Activated T-helper 1 cell treated with anti-CD3 and anti-CD28 coated beads, Interleukin-12 subunit alpha, Interleukin-12 subunit beta, Interleukin-2, Interleukin-4 antibody, amounts not matched to agents 30 ng/mL and 10 ng/mL and 1 ng/mL, durations not matched to agents 14 hours and 24 hours and 36 hours (primary cell): ENCODE results near the gene AP5Z1. TPM values are rescaled to one million over a fixed set of nuclear protein-coding genes. Genes with fewer than 3 reads are reported as not detected.

Experiments
- DNase-seq: peaks from one replicate; pipeline ENCODE4 v3.0.0; 2021; ENCODE audit warnings: low spot score
- H3K27ac Mint-ChIP-seq: one replicate; pipeline ENCODE4 v1.8.0; 2021; ENCODE audit warnings: mild to moderate bottlenecking, mixed read lengths
- H3K27me3 Mint-ChIP-seq: one replicate; pipeline ENCODE4 v1.8.0; 2022; ENCODE audit warnings: mild to moderate bottlenecking, moderate library complexity, mixed read lengths; ENCODE audit not compliant: insufficient read depth
- H3K36me3 Mint-ChIP-seq: one replicate; pipeline ENCODE4 v1.8.0; 2021; ENCODE audit warnings: low read depth, mixed read lengths
- H3K4me1 Mint-ChIP-seq: one replicate; pipeline ENCODE4 v1.8.0; 2021; ENCODE audit warnings: low read depth, mixed read lengths
- H3K4me3 Mint-ChIP-seq: one replicate; pipeline ENCODE4 v1.8.0; 2021; ENCODE audit warnings: mild to moderate bottlenecking, moderate library complexity, mixed read lengths
- H3K9me3 Mint-ChIP-seq: one replicate; pipeline ENCODE4 v1.8.0; 2021; ENCODE audit warnings: mixed read lengths
- intact Hi-C: fragments of 100-400 bp; cut with micrococcal nuclease; formaldehyde crosslinking; loops from one replicate; pipeline ENCODE4 v1.15.1; 2024
- total RNA-seq: library from RNA; stranded (reverse); gene quantifications from 2 replicates; pipeline ENCODE4 v1.2.3, GENCODE V29; 2022

AP5Z1 gene
- total RNA-seq, 1 donor from 2014 or later: 56.8 TPM

- no peak for DNase-seq
- Mint-ChIP-seq H3K27ac (no peak overlapping the region), H3K36me3 (peaks cover 1% of the 10 kb centered on the region), H3K27me3 (peaks cover 34% of the 10 kb centered on the region), H3K4me3 (peak overlapping the region; percentile 26), H3K4me1 (no peaks in the 10 kb centered on the region), H3K9me3 (peaks cover 11% of the 10 kb centered on the region)
- intact Hi-C loops: no loop called here
Observed at GRCh38 chr7:4809091-4809591, 33.7 kb downstream of the AP5Z1 start.

GRCh38 chr7:4809666-4810065 lies 34.2 kb downstream of the AP5Z1 start:
- peaks cover 11% of the 10 kb centered on the region for H3K9me3 Mint-ChIP-seq
- no peak overlapping the region for H3K4me3 Mint-ChIP-seq
- intact Hi-C loops: no loop called here
- H3K27me3 Mint-ChIP-seq: peaks cover 36% of the 10 kb centered on the region
- no peak overlapping the region for H3K27ac Mint-ChIP-seq
- H3K4me1 Mint-ChIP-seq: no peaks in the 10 kb centered on the region
- H3K36me3 Mint-ChIP-seq: peaks cover 1% of the 10 kb centered on the region
- no peak for DNase-seq

- no peak for DNase-seq
- Mint-ChIP-seq H3K4me1 (no peaks in the 10 kb centered on the region), H3K9me3 (peaks cover 11% of the 10 kb centered on the region), H3K4me3 (no peak overlapping the region), H3K27me3 (peaks cover 17% of the 10 kb centered on the region), H3K27ac (no peak overlapping the region), H3K36me3 (peaks cover 1% of the 10 kb centered on the region)
- intact Hi-C loops: no loop called here
Observed at GRCh38 chr7:4814433-4814832, 39.0 kb downstream of the AP5Z1 start.

GRCh38 chr7:4815121-4815520 lies 39.7 kb downstream of the AP5Z1 start:
- Mint-ChIP-seq H3K9me3 (peaks cover 11% of the 10 kb centered on the region), H3K27me3 (peaks cover 17% of the 10 kb centered on the region), H3K4me3 (no peak overlapping the region), H3K27ac (no peak overlapping the region), H3K36me3 (peaks cover 1% of the 10 kb centered on the region), H3K4me1 (no peaks in the 10 kb centered on the region)
- intact Hi-C loops: no loop called here
- DNase-seq: no peak

- no peaks in the 10 kb centered on the region for H3K4me1 Mint-ChIP-seq
- H3K9me3 Mint-ChIP-seq: peaks cover 11% of the 10 kb centered on the region
- H3K27me3 Mint-ChIP-seq: peaks cover 15% of the 10 kb centered on the region
- H3K4me3 Mint-ChIP-seq: no peak overlapping the region
- no peak for DNase-seq
- peaks cover 1% of the 10 kb centered on the region for H3K36me3 Mint-ChIP-seq
- no peak overlapping the region for H3K27ac Mint-ChIP-seq
- intact Hi-C loops: no loop called here
Observed at GRCh38 chr7:4815609-4816418, 40.4 kb downstream of the AP5Z1 start.

- H3K27ac Mint-ChIP-seq: no peak overlapping the region
- H3K4me1 Mint-ChIP-seq: no peaks in the 10 kb centered on the region
- peaks cover 15% of the 10 kb centered on the region for H3K27me3 Mint-ChIP-seq
- H3K4me3 Mint-ChIP-seq: no peak overlapping the region
- DNase-seq: no peak
- peaks cover 1% of the 10 kb centered on the region for H3K36me3 Mint-ChIP-seq
- intact Hi-C loops: no loop called here
- H3K9me3 Mint-ChIP-seq: peaks cover 11% of the 10 kb centered on the region
Observed at GRCh38 chr7:4816419-4817080, 41.1 kb downstream of the AP5Z1 start.

GRCh38 chr7:4817178-4817901 lies 41.9 kb downstream of the AP5Z1 start:
- no peak for DNase-seq
- Mint-ChIP-seq H3K27me3 (peaks cover 15% of the 10 kb centered on the region), H3K9me3 (peaks cover 11% of the 10 kb centered on the region), H3K4me3 (no peak overlapping the region), H3K27ac (no peak overlapping the region), H3K4me1 (no peaks in the 10 kb centered on the region), H3K36me3 (peaks cover 1% of the 10 kb centered on the region)
- intact Hi-C loops: no loop called here

GRCh38 chr7:4818000-4818794 lies 42.8 kb downstream of the AP5Z1 start:
- peaks cover 15% of the 10 kb centered on the region for H3K27me3 Mint-ChIP-seq

GRCh38 chr7:4819560-4820404 lies 44.4 kb downstream of the AP5Z1 start:
- no peaks in the 10 kb centered on the region for H3K4me1 Mint-ChIP-seq
- no peak overlapping the region for H3K27ac Mint-ChIP-seq
- no peak overlapping the region for H3K4me3 Mint-ChIP-seq
- H3K36me3 Mint-ChIP-seq: no peaks in the 10 kb centered on the region
- intact Hi-C loops: no loop called here
- H3K9me3 Mint-ChIP-seq: no peaks in the 10 kb centered on the region
- DNase-seq: no peak
- H3K27me3 Mint-ChIP-seq: peaks cover 2% of the 10 kb centered on the region

More at GRCh38 chr7:4818000-4818794, 42.8 kb downstream of the AP5Z1 start:
- H3K4me3 Mint-ChIP-seq: no peak overlapping the region
- H3K4me1 Mint-ChIP-seq: no peaks in the 10 kb centered on the region
- H3K36me3 Mint-ChIP-seq: no peaks in the 10 kb centered on the region
- H3K9me3 Mint-ChIP-seq: peaks cover 3% of the 10 kb centered on the region
- intact Hi-C loops: no loop called here
- no peak overlapping the region for H3K27ac Mint-ChIP-seq
- no peak for DNase-seq

- Mint-ChIP-seq H3K27me3 (no peaks in the 10 kb centered on the region), H3K27ac (no peak overlapping the region), H3K36me3 (no peaks in the 10 kb centered on the region), H3K4me3 (no peak overlapping the region), H3K9me3 (no peaks in the 10 kb centered on the region), H3K4me1 (no peaks in the 10 kb centered on the region)
- intact Hi-C loops: no loop called here
- no peak for DNase-seq
Observed at GRCh38 chr7:4820405-4820966, 45.1 kb downstream of the AP5Z1 start.

GRCh38 chr7:4820967-4821471 lies 45.6 kb downstream of the AP5Z1 start:
- no peaks in the 10 kb centered on the region for H3K9me3 Mint-ChIP-seq
- no peaks in the 10 kb centered on the region for H3K36me3 Mint-ChIP-seq
- no peak overlapping the region for H3K4me3 Mint-ChIP-seq
- intact Hi-C loops: no loop called here
- no peaks in the 10 kb centered on the region for H3K4me1 Mint-ChIP-seq
- no peak overlapping the region for H3K27ac Mint-ChIP-seq
- no peaks in the 10 kb centered on the region for H3K27me3 Mint-ChIP-seq
- no peak for DNase-seq
